Measurements from ENCODE around the gene GPR160. TPM values are rescaled to one million over a fixed set of nuclear protein-coding genes. Genes with fewer than 3 reads are reported as not detected.

The GPR160 gene
- total and polyA plus RNA-seq, 9 donors = 0.35 to 6.1 (median 0.97) TPM

DNA sequence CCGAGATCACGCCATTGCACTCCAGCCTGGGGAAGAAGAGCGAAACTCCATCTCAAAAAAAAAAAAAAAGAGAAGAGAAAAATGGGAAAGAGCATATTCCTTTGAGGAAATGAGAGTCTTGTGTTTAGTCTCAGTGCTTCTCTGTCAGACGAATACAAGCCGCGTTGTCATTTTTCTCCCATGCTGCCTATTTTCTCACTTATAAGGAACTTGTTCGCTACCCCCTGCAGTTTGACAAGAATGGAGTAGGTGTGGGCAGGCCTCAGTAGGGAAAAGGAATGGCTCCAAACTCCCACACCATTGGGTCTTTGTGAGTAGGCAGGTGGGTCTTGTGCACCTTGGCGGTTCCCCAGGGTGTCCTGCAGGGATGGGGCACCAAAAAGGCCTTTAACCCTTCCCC, 6.5 kb downstream of the GPR160 start:
- intact Hi-C loops (cut with DNase I) = no loop called here
- 93 to 96% (median 95%) methylated on average over 8 of the region's 8 CpGs for WGBS, 3 donors

DNA sequence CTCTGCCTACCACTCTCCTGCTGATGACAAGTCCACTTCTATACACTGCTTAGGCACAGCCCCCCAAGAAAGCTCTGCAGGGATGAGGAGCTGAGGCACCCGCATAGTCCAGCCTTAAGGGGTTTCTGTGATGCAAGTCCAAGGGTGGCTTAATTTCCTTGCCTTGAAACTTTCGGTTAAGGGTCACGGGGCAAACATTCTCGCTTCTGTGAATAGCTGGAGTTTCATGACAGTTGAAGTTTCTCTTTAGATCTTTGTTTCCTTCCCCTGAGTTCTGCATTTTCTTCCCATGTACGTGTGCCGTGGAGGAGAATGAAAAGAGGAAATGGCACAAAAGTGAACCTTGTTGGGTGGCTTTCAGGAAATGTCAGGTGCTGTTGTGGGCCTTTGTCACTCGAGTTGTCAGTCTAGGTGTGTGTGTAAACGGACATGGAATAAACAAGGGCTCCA, 7.0 kb downstream of the GPR160 start:
- no peak overlapping the region for H3K27ac ChIP-seq
- WGBS, 3 donors = 87 to 92% (median 90%) methylated on average over 8 of the region's 8 CpGs
- no peak for DNase-seq
- TF ChIP-seq, protein P1, sequence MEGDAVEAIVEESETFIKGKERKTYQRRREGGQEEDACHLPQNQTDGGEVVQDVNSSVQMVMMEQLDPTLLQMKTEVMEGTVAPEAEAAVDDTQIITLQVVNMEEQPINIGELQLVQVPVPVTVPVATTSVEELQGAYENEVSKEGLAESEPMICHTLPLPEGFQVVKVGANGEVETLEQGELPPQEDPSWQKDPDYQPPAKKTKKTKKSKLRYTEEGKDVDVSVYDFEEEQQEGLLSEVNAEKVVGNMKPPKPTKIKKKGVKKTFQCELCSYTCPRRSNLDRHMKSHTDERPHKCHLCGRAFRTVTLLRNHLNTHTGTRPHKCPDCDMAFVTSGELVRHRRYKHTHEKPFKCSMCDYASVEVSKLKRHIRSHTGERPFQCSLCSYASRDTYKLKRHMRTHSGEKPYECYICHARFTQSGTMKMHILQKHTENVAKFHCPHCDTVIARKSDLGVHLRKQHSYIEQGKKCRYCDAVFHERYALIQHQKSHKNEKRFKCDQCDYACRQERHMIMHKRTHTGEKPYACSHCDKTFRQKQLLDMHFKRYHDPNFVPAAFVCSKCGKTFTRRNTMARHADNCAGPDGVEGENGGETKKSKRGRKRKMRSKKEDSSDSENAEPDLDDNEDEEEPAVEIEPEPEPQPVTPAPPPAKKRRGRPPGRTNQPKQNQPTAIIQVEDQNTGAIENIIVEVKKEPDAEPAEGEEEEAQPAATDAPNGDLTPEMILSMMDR (IDR thresholded peaks at IDR 0.05) = no peak
- TF ChIP-seq POLR2A (IDR thresholded peaks at IDR 0.05) (no peak), EP300 (IDR thresholded peaks at IDR 0.05) (no peak)
- intact Hi-C loops (cut with DNase I) = no loop called here
- H3K36me3 ChIP-seq = no peaks in the 10 kb centered on the region
- H3K4me3 ChIP-seq = no peak overlapping the region
- no peaks in the 10 kb centered on the region for H3K4me1 ChIP-seq (ENCODE audit: insufficient read depth)
- no peaks in the 10 kb centered on the region for H3K27me3 ChIP-seq
- H3K9me3 ChIP-seq = no peaks in the 10 kb centered on the region

More for the DNA sequence above, 6.5 kb downstream of the GPR160 start:
- no peaks in the 10 kb centered on the region for H3K4me1 ChIP-seq (ENCODE audit: insufficient read depth)
- H3K27me3 ChIP-seq = no peaks in the 10 kb centered on the region
- H3K9me3 ChIP-seq = no peaks in the 10 kb centered on the region
- TF ChIP-seq POLR2A (IDR thresholded peaks at IDR 0.05) (no peak), EP300 (IDR thresholded peaks at IDR 0.05) (no peak)
- TF ChIP-seq, protein P1 (IDR thresholded peaks at IDR 0.05) = no peak
- H3K36me3 ChIP-seq = no peaks in the 10 kb centered on the region
- DNase-seq = no peak
- H3K4me3 ChIP-seq = no peak overlapping the region
- no peak overlapping the region for H3K27ac ChIP-seq

DNA sequence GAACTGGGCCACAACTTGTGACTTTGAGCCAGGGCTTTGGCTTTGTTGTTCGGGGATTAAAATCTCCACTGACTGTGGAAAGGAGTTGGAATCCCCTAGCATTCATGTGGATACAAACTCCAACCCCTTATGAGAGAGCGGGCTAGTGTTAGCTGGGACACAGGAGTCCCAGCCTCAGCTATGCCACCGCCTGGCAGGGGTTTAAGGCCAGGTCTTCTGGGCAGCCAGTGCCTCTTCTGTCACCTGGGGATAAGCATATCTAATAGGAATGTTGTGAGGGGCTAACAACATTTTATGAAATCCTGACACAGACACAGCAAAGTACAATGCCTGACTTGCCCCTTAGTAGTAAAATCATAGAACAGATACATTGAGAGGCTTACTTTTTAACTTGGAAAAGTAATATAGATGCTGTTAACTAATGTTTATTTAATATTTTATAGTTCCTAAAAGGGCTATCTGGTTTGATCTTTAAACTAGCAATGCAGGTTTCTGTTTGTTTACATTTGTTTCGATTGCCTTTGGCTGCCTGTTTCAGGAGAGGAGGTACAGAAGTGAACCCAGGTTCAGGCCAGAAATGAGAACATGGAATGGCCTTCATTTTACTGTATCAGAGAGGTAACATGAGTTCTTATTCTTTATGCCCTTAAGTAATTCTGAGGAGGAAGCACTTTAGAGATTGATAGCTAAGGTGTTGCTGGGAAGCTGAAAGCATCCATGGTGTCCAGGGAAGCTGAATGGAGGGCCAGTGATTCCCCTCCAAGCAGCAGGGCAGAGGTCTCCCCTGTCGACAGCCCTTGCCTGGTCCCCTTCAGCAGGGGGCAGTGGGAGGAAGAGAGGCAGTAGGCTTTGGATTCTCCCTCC, 8.7 kb downstream of the GPR160 start:
- Histone ChIP-seq H3K27ac (no peak overlapping the region), H3K36me3 (no peaks in the 10 kb centered on the region), H3K27me3 (no peaks in the 10 kb centered on the region), H3K9me3 (no peaks in the 10 kb centered on the region), H3K4me3 (no peak overlapping the region), H3K4me1 (ENCODE audit: insufficient read depth) (no peaks in the 10 kb centered on the region)
- intact Hi-C loops (cut with DNase I) = no loop called here
- TF ChIP-seq EP300 (IDR thresholded peaks at IDR 0.05) = no peak
- no peak for TF ChIP-seq POLR2A (IDR thresholded peaks at IDR 0.05)
- TF ChIP-seq, protein P1 (IDR thresholded peaks at IDR 0.05) = no peak
- WGBS, 3 donors = 73 to 78% (median 76%) methylated on average over 5 of the region's 5 CpGs
- DNase-seq = no peak

DNA sequence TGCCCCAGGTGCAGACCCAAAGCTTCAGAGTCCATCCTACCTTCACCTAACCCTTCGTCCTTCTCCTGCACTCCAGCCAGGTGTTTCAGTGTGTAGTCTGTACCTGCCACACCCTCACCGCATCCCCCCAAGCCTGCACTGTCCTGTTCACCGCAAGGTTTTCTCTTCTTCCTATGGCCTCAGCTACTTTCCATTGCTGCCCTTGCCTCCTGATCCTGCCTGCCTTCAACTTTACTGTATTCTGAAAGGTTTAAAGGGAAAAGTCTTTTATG, 9.3 kb downstream of the GPR160 start:
- no peak overlapping the region for H3K27ac ChIP-seq
- no peaks in the 10 kb centered on the region for H3K36me3 ChIP-seq
- no peak for TF ChIP-seq POLR2A (IDR thresholded peaks at IDR 0.05)
- no peak for TF ChIP-seq EP300 (IDR thresholded peaks at IDR 0.05)
- TF ChIP-seq, protein P1 (IDR thresholded peaks at IDR 0.05) = no peak
- H3K27me3 ChIP-seq = no peaks in the 10 kb centered on the region
- intact Hi-C loops (cut with DNase I) = no loop called here
- DNase-seq = no peak
- 92 to 97% (median 96%) methylated on average over 3 of the region's 3 CpGs for WGBS, 3 donors
- no peaks in the 10 kb centered on the region for H3K4me1 ChIP-seq (ENCODE audit: insufficient read depth)
- H3K9me3 ChIP-seq = no peaks in the 10 kb centered on the region
- no peak overlapping the region for H3K4me3 ChIP-seq
